CD14-positive monocyte (primary cell): ENCODE measurements around the gene PHC1. TPM values are rescaled to one million over a fixed set of nuclear protein-coding genes. Genes with fewer than 3 reads are reported as not detected.
A peak's percentile ranks its signal among the peaks of the same experiment; 100 is the strongest.

Experiments
- DNase-seq, 3 donors: peaks; one replicate each; pipeline ENCODE4 v3.0.0-alpha.2; 2011 to 2022
- H2AFZ ChIP-seq: 2 replicates; pipeline ENCODE4 v1.6.0; 2012; ENCODE audit warnings: mild to moderate bottlenecking, low read depth, low read length, inconsistent platforms; ENCODE audit not compliant: insufficient read depth, poor library complexity, severe bottlenecking
- H3K27ac ChIP-seq, 2 donors: 1 replicate in 1 of 2; 2 replicates in 1 of 2; pipeline ENCODE4 v1.5.1; 2012 to 2013; ENCODE audit warnings: low read length in 2 of 2, control low read depth in 1 of 2, inconsistent platforms in 1 of 2, low read depth in 1 of 2, mild to moderate bottlenecking in 1 of 2
- H3K27me3 ChIP-seq, 2 donors: one replicate each; pipeline versions ENCODE4 v1.6.0 to v1.6.1; 2011 to 2013; ENCODE audit warnings: low read length in 2 of 2; ENCODE audit not compliant: control insufficient read depth in 2 of 2, insufficient read depth in 2 of 2
- H3K36me3 ChIP-seq, 2 donors: replicated peaks in 1 of 2; 1 replicate in 1 of 2; 2 replicates in 1 of 2; pipeline versions ENCODE4 v1.5.1 to v1.6.1; 2012 to 2013; ENCODE audit warnings: low read length in 2 of 2, control low read depth in 1 of 2, inconsistent platforms in 1 of 2, mild to moderate bottlenecking in 1 of 2; ENCODE audit not compliant: insufficient read depth in 2 of 2, control insufficient read depth in 1 of 2
- H3K4me1 ChIP-seq, 2 donors: 1 replicate in 1 of 2; 2 replicates in 1 of 2; pipeline versions ENCODE4 v1.5.1 to v1.6.1; 2012 to 2013; ENCODE audit warnings: low read length in 2 of 2, control low read depth in 1 of 2, inconsistent platforms in 1 of 2, mild to moderate bottlenecking in 1 of 2, moderate library complexity in 1 of 2; ENCODE audit not compliant: insufficient read depth in 2 of 2, control insufficient read depth in 1 of 2
- H3K4me2 ChIP-seq: replicated peaks from 2 replicates; pipeline ENCODE3; 2012; ENCODE audit warnings: low read length, moderate library complexity, mild to moderate bottlenecking; ENCODE audit not compliant: poor library complexity, severe bottlenecking; ENCODE audit errors: extremely low read depth
- H3K4me3 ChIP-seq, 3 experiments: fragments of 200-600 bp in 1 of 3; sonication (generic) in 1 of 3; replicated peaks in 1 of 3; 1 replicate in 2 of 3; 2 replicates in 1 of 3; pipeline ENCODE4 v1.5.1; 2011 to 2013; ENCODE audit warnings: low read length in 3 of 3, mild to moderate bottlenecking in 3 of 3, control low read depth in 2 of 3, low read depth in 2 of 3, inconsistent platforms in 1 of 3, moderate library complexity in 1 of 3
- H3K79me2 ChIP-seq: 2 replicates; pipeline ENCODE4 v1.6.0; 2012; ENCODE audit warnings: mild to moderate bottlenecking, control low read depth, inconsistent platforms, low read length, moderate library complexity; ENCODE audit not compliant: insufficient read depth
- H3K9ac ChIP-seq: 2 replicates; pipeline ENCODE4 v1.6.0; 2017; ENCODE audit warnings: low read length, mild to moderate bottlenecking; ENCODE audit not compliant: insufficient read depth, poor library complexity, severe bottlenecking
- H3K9me3 ChIP-seq, 2 donors: replicated peaks in 1 of 2; 1 replicate in 1 of 2; 2 replicates in 1 of 2; pipeline versions ENCODE4 v1.5.1 to v1.6.1; 2012 to 2013; ENCODE audit warnings: low read length in 2 of 2, control low read depth in 1 of 2; ENCODE audit not compliant: control insufficient read depth in 1 of 2, insufficient read depth in 1 of 2
- H4K20me1 ChIP-seq: 2 replicates; pipeline ENCODE4 v1.6.0; 2012; ENCODE audit warnings: mild to moderate bottlenecking, low read length, control low read depth, moderate library complexity; ENCODE audit not compliant: insufficient read depth
- H3K27ac Mint-ChIP-seq, 7 donors: one replicate each; pipeline ENCODE4 v1.8.0; 2020; ENCODE audit warnings: mild to moderate bottlenecking in 7 of 7, mixed read lengths in 7 of 7, moderate library complexity in 6 of 7, inconsistent platforms in 2 of 7
- H3K27me3 Mint-ChIP-seq, 3 donors: one replicate each; pipeline ENCODE4 v1.8.0; 2021 to 2022; ENCODE audit warnings: low read depth in 3 of 3, mild to moderate bottlenecking in 3 of 3, mixed read lengths in 3 of 3, moderate library complexity in 3 of 3, inconsistent platforms in 1 of 3
- H3K36me3 Mint-ChIP-seq, 2 donors: one replicate each; pipeline ENCODE4 v1.8.0; 2020; ENCODE audit warnings: mixed read lengths in 2 of 2, inconsistent platforms in 1 of 2, mild to moderate bottlenecking in 1 of 2
- H3K4me1 Mint-ChIP-seq: one replicate; pipeline ENCODE4 v1.8.0; 2020; ENCODE audit warnings: mild to moderate bottlenecking, mixed read lengths
- H3K4me3 Mint-ChIP-seq, 2 donors: one replicate each; pipeline ENCODE4 v1.8.0; 2020; ENCODE audit warnings: mild to moderate bottlenecking in 2 of 2, mixed read lengths in 2 of 2, moderate library complexity in 1 of 2
- H3K9me3 Mint-ChIP-seq, 7 donors: one replicate each; pipeline ENCODE4 v1.8.0; 2020 to 2022; ENCODE audit warnings: mixed read lengths in 7 of 7, mild to moderate bottlenecking in 6 of 7, moderate library complexity in 6 of 7, inconsistent platforms in 2 of 7
- CTCF ChIP-seq: fragments of 200-600 bp; IDR thresholded peaks from one replicate; pipeline ENCODE4 v1.8.0; 2022; ENCODE audit warnings: antibody characterized with exemption, mild to moderate bottlenecking
- WGBS: methylation state at CpG from one replicate; pipeline ENCODE4 v1.1.5; 2013; ENCODE audit warnings: missing lambda C conversion rate; ENCODE audit not compliant: insufficient coverage; 5-methylcytosine and 5-hydroxymethylcytosine counted together
- intact Hi-C, 2 donors: fragments of 100-400 bp; cut with micrococcal nuclease; formaldehyde crosslinking; loops; one replicate each; pipeline versions ENCODE4 v1.15.0 to v1.15.1; 2023
- polyA plus RNA-seq, 3 donors: library from polyadenylated mRNA; depleted of rRNA in 1 of 3; unstranded in 2 of 3; stranded (reverse) in 1 of 3; fragments of 300-500 nt in 2 of 3; fragments of >200 nt in 1 of 3; fragmentation: Illumina TruSeq in 2 of 3; gene quantifications; 1 replicate in 2 of 3; 2 replicates in 1 of 3; pipeline ENCODE4 v1.2.3, GENCODE V29; 2012 to 2021

Gene PHC1
- polyA plus RNA-seq, 3 donors: 0.58 to 19.3 (median 1.4) TPM

- H3K4me1 ChIP-seq: peaks cover 21 to 27% of the 10 kb centered on the region in 2 donors
- WGBS: 77% methylated on average over 3 of the region's 3 CpGs
- H3K27ac Mint-ChIP-seq: peak overlapping the region; percentile 7 to 92 (median 88)
- H3K27ac ChIP-seq: no peak overlapping the region
- no peak for TF ChIP-seq CTCF
- H3K4me3 Mint-ChIP-seq: no peak overlapping the region
- peaks cover 0 to 30% of the 10 kb centered on the region in 2 donors for H3K9me3 ChIP-seq
- H3K4me1 Mint-ChIP-seq: peaks cover 24% of the 10 kb centered on the region
- peak in 2 of 3 donors; percentile 25 to 67 for DNase-seq
- peaks cover 2 to 4% of the 10 kb centered on the region in 2 donors for H3K36me3 Mint-ChIP-seq
- intact Hi-C loops: no loop called here
- H3K27me3 Mint-ChIP-seq: peaks cover 0 to 11% (median 1%) of the 10 kb centered on the region in 3 donors
- H3K79me2 ChIP-seq: no peaks in the 10 kb centered on the region
- no peaks in the 10 kb centered on the region for H3K27me3 ChIP-seq
- H3K36me3 ChIP-seq: no peaks in the 10 kb centered on the region
- H3K4me3 ChIP-seq: no peak overlapping the region
- H2AFZ ChIP-seq: no peak overlapping the region
- no peak overlapping the region for H3K9ac ChIP-seq
- H3K4me2 ChIP-seq: no peak overlapping the region
- H3K9me3 Mint-ChIP-seq: peaks cover 25 to 42% (median 37%) of the 10 kb centered on the region in 7 donors
- no peaks in the 10 kb centered on the region for H4K20me1 ChIP-seq
These were observed 10.7 kb upstream of the PHC1 start for GRCh38 chr12:8903646-8904045.

DNA sequence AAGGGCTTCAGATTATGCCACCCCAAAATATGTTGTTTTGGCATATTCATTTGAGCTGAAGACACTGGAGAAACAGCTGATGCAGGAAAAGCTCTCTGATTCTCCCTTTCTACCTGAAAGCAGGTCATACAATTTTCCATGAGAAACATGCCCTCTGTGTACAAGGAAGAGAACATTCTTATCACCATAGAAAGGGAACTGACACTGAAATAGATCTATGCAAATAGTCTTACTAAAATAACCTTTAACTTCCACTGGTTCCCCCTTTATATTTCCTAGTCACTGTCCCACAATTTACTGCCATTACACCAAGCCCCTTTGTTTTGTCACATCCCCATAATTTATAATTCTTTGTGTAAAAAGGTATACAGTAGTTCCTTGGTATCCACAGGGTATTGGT is 9.6 kb upstream of the PHC1 start:
- Mint-ChIP-seq H3K36me3 (peaks cover 2 to 4% of the 10 kb centered on the region in 2 donors), H3K27ac (no peak overlapping the region), H3K9me3 (peaks cover 18 to 38% (median 33%) of the 10 kb centered on the region in 7 donors), H3K4me1 (peaks cover 24% of the 10 kb centered on the region), H3K4me3 (peak overlapping the region in 1 of 2 donors; percentile 48), H3K27me3 (peaks cover 0 to 11% (median 1%) of the 10 kb centered on the region in 3 donors)
- intact Hi-C loops: no loop called here
- Histone ChIP-seq H3K9ac (no peak overlapping the region), H3K4me3 (no peak overlapping the region), H2AFZ (no peak overlapping the region), H3K27ac (peak overlapping the region in 1 of 2 donors; percentile 16), H3K79me2 (no peaks in the 10 kb centered on the region), H3K4me1 (peaks cover 15 to 27% of the 10 kb centered on the region in 2 donors), H4K20me1 (no peaks in the 10 kb centered on the region), H3K4me2 (peak overlapping the region; percentile 5), H3K36me3 (no peaks in the 10 kb centered on the region), H3K9me3 (peaks cover 0 to 28% of the 10 kb centered on the region in 2 donors), H3K27me3 (no peaks in the 10 kb centered on the region)
- no peak for TF ChIP-seq CTCF
- no peak for DNase-seq
